ENCODE data around the gene RIT1.

- no peak for TF ChIP-seq CTCF (IDR thresholded peaks at IDR 0.05; ENCODE audit: low read depth, low read length)
- no peak for TF ChIP-seq EZH2phosphoT487 (IDR thresholded peaks at IDR 0.05; ENCODE audit: low read depth)
Observed at GRCh38 chr1:155932487-155932886, 21.3 kb upstream of the RIT1 start.
